HepG2 (cell line): ENCODE measurements around the gene SDHD. TPM values are rescaled to one million over a fixed set of nuclear protein-coding genes. Genes with fewer than 3 reads are reported as not detected.

Source experiments
- ATAC-seq: fragments of 200-7000 bp; cut with Tn5 transposase; 3 replicates; pipeline ENCODE4 v1.9.1; 2020; ENCODE audit warnings: mild to moderate bottlenecking, moderate library complexity
- BruUV-seq: library from RNA; stranded (reverse); fragments of 400-500 nt; replicated peaks from 2 replicates; lab custom pipeline; 2021; lab: Mats Ljungman, UMichigan
- CTCF ChIA-PET: fragments of 300-600 bp; formaldehyde crosslinking; extraction: SDS; loops from one replicate; lab custom pipeline; 2021; ENCODE audit warnings: low total read pairs, inconsistent platforms, low intra/inter-chr PET ratio; lab: Yijun Ruan, JAX
- POLR2A ChIA-PET: fragments of 350-600 bp; sonication (Branson Sonifier 250); formaldehyde crosslinking; loops from one replicate; lab custom pipeline; 2020; ENCODE audit warnings: antibody characterized with exemption, inconsistent platforms; lab: Yijun Ruan, JAX
- DNase-seq: peaks from one replicate; pipeline ENCODE4 v3.0.0-alpha.2; 2015; ENCODE audit warnings: low spot score
- FAIRE-seq: peaks from 3 replicates; lab custom pipeline; 2011; peaks lifted over from hg19 to GRCh38; lab: Jason Lieb, UNC
- H2AFZ ChIP-seq: one replicate; pipeline ENCODE4 v1.6.1; 2011; ENCODE audit warnings: low read length, inconsistent platforms
- H3K27ac ChIP-seq: fragments of 300-600 bp; 3 replicates; pipeline ENCODE4 v1.8.0; 2011; ENCODE audit warnings: mixed run types, mild to moderate bottlenecking, mixed read lengths, low read length, inconsistent platforms; ENCODE audit not compliant: insufficient read depth; ENCODE audit errors: extremely low read length
- H3K27me3 ChIP-seq, 2 experiments: fragments of 200-600 bp in 1 of 2; 2 replicates in 1 of 2; 3 replicates in 1 of 2; pipeline versions ENCODE4 v1.6.0 to v1.8.0; 2011; ENCODE audit warnings: low read length in 2 of 2, mild to moderate bottlenecking in 2 of 2, moderate library complexity in 2 of 2, inconsistent platforms in 1 of 2; ENCODE audit not compliant: insufficient read depth in 2 of 2, control insufficient read depth in 1 of 2
- H3K36me3 ChIP-seq, 2 experiments: fragments of 200-600 bp in 1 of 2; replicated peaks in 1 of 2; 2 replicates in 1 of 2; 3 replicates in 1 of 2; pipeline versions ENCODE4 v1.5.1 to v1.8.0; 2011; ENCODE audit warnings: low read length in 2 of 2, inconsistent platforms in 1 of 2; ENCODE audit not compliant: insufficient read depth in 2 of 2, control insufficient read depth in 1 of 2
- H3K4me1 ChIP-seq: 2 replicates; pipeline ENCODE4 v1.5.1; 2012; ENCODE audit warnings: low read length, inconsistent platforms; ENCODE audit not compliant: insufficient read depth
- H3K4me2 ChIP-seq: 2 replicates; pipeline ENCODE4 v1.6.0; 2011; ENCODE audit warnings: low read depth, low read length, inconsistent platforms
- H3K4me3 ChIP-seq, 3 experiments: fragments of 200-600 bp in 1 of 3; sonication (generic), shearing (Covaris generic) in 1 of 3; replicated peaks in 1 of 3; 2 replicates each; pipeline ENCODE4 v1.5.1; 2011 to 2016; ENCODE audit warnings: low read length in 3 of 3, inconsistent platforms in 2 of 3, low read depth in 2 of 3, mild to moderate bottlenecking in 2 of 3, control low read depth in 1 of 3, mixed read lengths in 1 of 3; ENCODE audit not compliant: insufficient read depth in 1 of 3
- H3K79me2 ChIP-seq: one replicate; pipeline ENCODE4 v1.6.1; 2011; ENCODE audit warnings: low read length, inconsistent platforms; ENCODE audit not compliant: insufficient read depth
- H3K9ac ChIP-seq: 2 replicates; pipeline ENCODE4 v1.6.0; 2011; ENCODE audit warnings: mild to moderate bottlenecking, low read depth, low read length, inconsistent platforms; ENCODE audit not compliant: insufficient read depth
- H3K9me3 ChIP-seq: 2 replicates; pipeline ENCODE4 v1.5.1; 2012; ENCODE audit warnings: mild to moderate bottlenecking, low read length
- H4K20me1 ChIP-seq: 2 replicates; pipeline ENCODE4 v1.6.0; 2011; ENCODE audit warnings: inconsistent platforms, mild to moderate bottlenecking, low read length, moderate library complexity; ENCODE audit not compliant: insufficient read depth
- EHMT2 ChIP-seq: fragments of 200-600 bp; sonication (generic); IDR thresholded peaks from 2 replicates; pipeline ENCODE4 v1.7.0; 2017; ENCODE audit warnings: antibody characterized with exemption, low read depth, low read length, borderline replicate concordance
- KAT2B ChIP-seq: fragments of 150-350 bp; IDR thresholded peaks from 2 replicates; pipeline ENCODE4 v1.6.1; 2014; ENCODE audit warnings: low read depth, low read length, borderline replicate concordance
- MBD4 ChIP-seq: IDR thresholded peaks from 2 replicates; pipeline ENCODE4 v1.6.1; 2012; ENCODE audit warnings: low read length, inconsistent platforms, borderline replicate concordance
- MYPOP ChIP-seq: sonication (generic); formaldehyde crosslinking; IDR thresholded peaks from 2 replicates; pipeline ENCODE4 v1.8.1; 2023; ENCODE audit warnings: mild to moderate bottlenecking, moderate library complexity, missing genetic modification reagents
- NFYC ChIP-seq: IDR thresholded peaks from 2 replicates; pipeline ENCODE4 v1.6.1; 2016; ENCODE audit warnings: missing genetic modification reagents, missing compliant biosample characterization
- PLSCR1 ChIP-seq: sonication (generic); formaldehyde crosslinking; IDR thresholded peaks from 2 replicates; pipeline ENCODE4 v1.5.0; 2020; ENCODE audit warnings: missing genetic modification reagents, mild to moderate bottlenecking, borderline replicate concordance
- RERE ChIP-seq: IDR thresholded peaks from 2 replicates; pipeline ENCODE4 v1.6.1; 2016; ENCODE audit warnings: low read depth, missing genetic modification reagents, missing compliant biosample characterization
- TBX3 ChIP-seq: fragments of 450-650 bp; IDR thresholded peaks from 2 replicates; pipeline ENCODE4 v1.6.1; 2017; ENCODE audit warnings: antibody characterized with exemption, mild to moderate bottlenecking, inconsistent platforms, borderline replicate concordance
- U2AF1 ChIP-seq: fragments of 200-400 bp; formaldehyde crosslinking; optimal IDR thresholded peaks from 2 replicates; pipeline ENCODE3; 2017; ENCODE audit warnings: mild to moderate bottlenecking, low read depth, low read length
- ZMAT5 ChIP-seq: sonication (generic); formaldehyde crosslinking; IDR thresholded peaks from 2 replicates; pipeline ENCODE4 v1.5.0; 2020; ENCODE audit warnings: mild to moderate bottlenecking, low read depth, missing genetic modification reagents, borderline replicate concordance
- ZMYM2 ChIP-seq: sonication (generic); formaldehyde crosslinking; IDR thresholded peaks from 2 replicates; pipeline ENCODE4 v1.8.0; 2022; ENCODE audit warnings: mild to moderate bottlenecking, missing genetic modification reagents
- ZNF367 ChIP-seq: sonication (generic); formaldehyde crosslinking; IDR thresholded peaks from 2 replicates; pipeline ENCODE4 v1.4.0; 2020; ENCODE audit warnings: missing genetic modification reagents, borderline replicate concordance
- ZNF510 ChIP-seq: sonication (generic); formaldehyde crosslinking; IDR thresholded peaks from 2 replicates; pipeline ENCODE4 v1.4.0; 2020; ENCODE audit warnings: low read depth, mild to moderate bottlenecking, missing genetic modification reagents
- ZNF75D ChIP-seq: sonication (generic); formaldehyde crosslinking; IDR thresholded peaks from 2 replicates; pipeline ENCODE4 v1.8.1; 2023; ENCODE audit warnings: missing genetic modification reagents, mild to moderate bottlenecking, borderline replicate concordance
- ZNF766 ChIP-seq: sonication (generic); formaldehyde crosslinking; IDR thresholded peaks from 2 replicates; pipeline ENCODE4 v1.5.0; 2020; ENCODE audit warnings: missing genetic modification reagents, borderline replicate concordance
- WGBS: methylation state at CpG from one replicate; pipeline ENCODE4 v1.1.6; 2017; ENCODE audit warnings: low lambda C conversion rate; 5-methylcytosine and 5-hydroxymethylcytosine counted together
- in situ Hi-C: cut with HindIII; loops from 2 replicates; pipeline ENCODE4 v1.10.0; 2017; ENCODE audit warnings: low pct_unique_long_range_greater_than_20kb; ENCODE audit not compliant: extremely low pct_ligation_motif_present
- intact Hi-C: fragments of 100-400 bp; cut with micrococcal nuclease; formaldehyde crosslinking; loops from one replicate; pipeline ENCODE4 v1.10.0; 2022; ENCODE audit not compliant: unreplicated experiment
- polyA plus RNA-seq, 8 experiments: library from polyadenylated mRNA; depleted of rRNA in 3 of 8; stranded (reverse) in 7 of 8; unstranded in 1 of 8; fragments of >200 nt; fragmentation: Illumina TruSeq in 4 of 8; extraction: Trizol in 4 of 8; gene quantifications; 2 replicates each; pipeline versions ENCODE4 v1.2.1 to v1.2.3, GENCODE V29; 2011 to 2016; ENCODE audit warnings: low read depth in 4 of 8, missing spikeins in 1 of 8, mixed read lengths in 1 of 8; ENCODE audit not compliant: insufficient read depth in 1 of 8
- total RNA-seq, 5 experiments: library from RNA; depleted of rRNA; stranded (reverse); fragments of >200 nt; fragmentation: Illumina TruSeq; extraction: Trizol; gene quantifications; 2 replicates each; pipeline ENCODE4 v1.2.3, GENCODE V29; 2016; ENCODE audit warnings: low read depth in 1 of 5

Gene SDHD
- total and polyA plus RNA-seq, 2 of the 13 experiments (the other 11 are each of a cell fraction or from before 2014, with no cell fraction given): 117 to 123 TPM

GRCh38 chr11:112097734-112098528, 11.3 kb downstream of the SDHD start:
- POLR2A ChIA-PET: no interaction called here
- no peak for FAIRE-seq
- H3K36me3 ChIP-seq: peaks cover 4 to 9% of the 10 kb centered on the region in 2 experiments; a peak in 3 of 5 replicates

More at GRCh38 chr11:112097734-112098528, 11.3 kb downstream of the SDHD start:
- H4K20me1 ChIP-seq: no peaks in the 10 kb centered on the region
- DNase-seq: no peak
- no peaks in the 10 kb centered on the region for H3K79me2 ChIP-seq
- no TSS peak for BruUV-seq
- no peaks in the 10 kb centered on the region for H3K27me3 ChIP-seq
- no peak overlapping the region for H3K9ac ChIP-seq
- no peaks in the 10 kb centered on the region for H3K9me3 ChIP-seq
- H3K4me1 ChIP-seq: no peaks in the 10 kb centered on the region
- intact Hi-C loops: no loop called here
- no peak overlapping the region for H3K27ac ChIP-seq
- TF ChIP-seq PLSCR1 (CRISPR knock-in tag): no peak
- no peak for TF ChIP-seq ZNF367 (CRISPR knock-in tag)
- TF ChIP-seq KAT2B: no peak
- no peak for TF ChIP-seq MYPOP (CRISPR knock-in tag)
- no peak for TF ChIP-seq TBX3
- TF ChIP-seq ZMAT5 (CRISPR knock-in tag): no peak
- no peak for TF ChIP-seq MBD4
- TF ChIP-seq ZNF510 (CRISPR knock-in tag): no peak
- no peak for TF ChIP-seq ZNF75D (CRISPR knock-in tag)
- no peak for TF ChIP-seq ZNF766 (CRISPR knock-in tag)
- no peak for TF ChIP-seq ZMYM2 (CRISPR knock-in tag)
- no peak for TF ChIP-seq U2AF1
- no peak for TF ChIP-seq RERE (CRISPR knock-in tag)
- TF ChIP-seq NFYC (CRISPR knock-in tag): no peak
- no peak for TF ChIP-seq EHMT2
- TF ChIP-seq, all 625 proteins: peak for 0
- H3K4me3 ChIP-seq: no peak overlapping the region
- H3K4me2 ChIP-seq: no peak overlapping the region
- 97% methylated on average over 11 of the region's 11 CpGs for WGBS
- CTCF ChIA-PET: no interaction called here
- ATAC-seq: no peak
- in situ Hi-C loops: no loop called here
- no peak overlapping the region for H2AFZ ChIP-seq
